Measurements from ENCODE around the gene UBR1. TPM values are rescaled to one million over a fixed set of nuclear protein-coding genes. Genes with fewer than 3 reads are reported as not detected.

Gene UBR1
- total RNA-seq, 4 donors from 2014 or later: 39.3 to 50.5 (median 40.8) TPM

- intact Hi-C loops (cut with DNase I): no loop called here
- no peak for TF ChIP-seq POLR2A (IDR thresholded peaks at IDR 0.05)
- TF ChIP-seq, protein P1, sequence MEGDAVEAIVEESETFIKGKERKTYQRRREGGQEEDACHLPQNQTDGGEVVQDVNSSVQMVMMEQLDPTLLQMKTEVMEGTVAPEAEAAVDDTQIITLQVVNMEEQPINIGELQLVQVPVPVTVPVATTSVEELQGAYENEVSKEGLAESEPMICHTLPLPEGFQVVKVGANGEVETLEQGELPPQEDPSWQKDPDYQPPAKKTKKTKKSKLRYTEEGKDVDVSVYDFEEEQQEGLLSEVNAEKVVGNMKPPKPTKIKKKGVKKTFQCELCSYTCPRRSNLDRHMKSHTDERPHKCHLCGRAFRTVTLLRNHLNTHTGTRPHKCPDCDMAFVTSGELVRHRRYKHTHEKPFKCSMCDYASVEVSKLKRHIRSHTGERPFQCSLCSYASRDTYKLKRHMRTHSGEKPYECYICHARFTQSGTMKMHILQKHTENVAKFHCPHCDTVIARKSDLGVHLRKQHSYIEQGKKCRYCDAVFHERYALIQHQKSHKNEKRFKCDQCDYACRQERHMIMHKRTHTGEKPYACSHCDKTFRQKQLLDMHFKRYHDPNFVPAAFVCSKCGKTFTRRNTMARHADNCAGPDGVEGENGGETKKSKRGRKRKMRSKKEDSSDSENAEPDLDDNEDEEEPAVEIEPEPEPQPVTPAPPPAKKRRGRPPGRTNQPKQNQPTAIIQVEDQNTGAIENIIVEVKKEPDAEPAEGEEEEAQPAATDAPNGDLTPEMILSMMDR (IDR thresholded peaks at IDR 0.05): no peak
- WGBS, 2 donors: 93 to 94% methylated on average over 6 of the region's 6 CpGs
- Histone ChIP-seq H3K4me3 (replicated peaks in 1 of 3) (no peak overlapping the region), H3K4me1 (peaks cover 0 to 6% of the 10 kb centered on the region in 2 donors), H3K36me3 (no peaks in the 10 kb centered on the region), H3K27ac (no peak overlapping the region), H3K9me3 (no peaks in the 10 kb centered on the region), H3K27me3 (no peaks in the 10 kb centered on the region)
- DNase-seq: no peak
Measured at GRCh38 chr15:43126356-43126755, 20.5 kb upstream of the UBR1 start.

GRCh38 chr15:43125100-43125661 is 19.3 kb upstream of the UBR1 start:
- no peak for TF ChIP-seq POLR2A (IDR thresholded peaks at IDR 0.05)
- TF ChIP-seq, protein P1 (IDR thresholded peaks at IDR 0.05): no peak
- intact Hi-C loops (cut with DNase I): no loop called here
- H3K27me3 ChIP-seq: no peaks in the 10 kb centered on the region
- no peaks in the 10 kb centered on the region for H3K36me3 ChIP-seq
- H3K9me3 ChIP-seq: no peaks in the 10 kb centered on the region
- no peak for DNase-seq
- H3K4me3 ChIP-seq (replicated peaks in 1 of 3): no peak overlapping the region
- peaks cover 0 to 6% of the 10 kb centered on the region in 2 donors for H3K4me1 ChIP-seq
- H3K27ac ChIP-seq: no peak overlapping the region
- 71 to 82% methylated on average over 3 of the region's 3 CpGs for WGBS, 2 donors

DNA sequence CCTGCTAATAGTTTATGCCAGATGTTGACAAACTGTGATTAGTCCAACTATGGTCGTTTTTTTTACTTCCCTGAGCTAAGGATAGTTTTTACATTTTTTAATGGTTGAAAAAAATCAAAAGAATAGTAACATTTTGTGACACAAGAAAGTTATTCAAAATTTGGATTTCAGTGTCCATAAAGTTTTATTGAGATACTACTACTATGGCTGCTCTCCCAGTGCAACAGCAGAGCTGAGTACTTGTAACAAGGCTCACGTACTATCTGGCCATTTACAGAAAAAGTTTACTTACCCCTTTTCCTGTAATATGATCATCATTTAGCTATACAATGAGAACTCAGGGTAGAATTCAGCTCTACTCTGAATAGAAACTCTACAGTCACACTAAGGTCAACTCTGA is 16.0 kb upstream of the UBR1 start:
- H3K27ac ChIP-seq: no peak overlapping the region

GRCh38 chr15:43118829-43119228 is 13.0 kb upstream of the UBR1 start:
- DNase-seq: no peak
- WGBS, 2 donors: 89 to 95% methylated on average over 2 of the region's 2 CpGs
- Histone ChIP-seq H3K36me3 (no peaks in the 10 kb centered on the region), H3K27me3 (no peaks in the 10 kb centered on the region), H3K9me3 (no peaks in the 10 kb centered on the region), H3K27ac (no peak overlapping the region), H3K4me3 (replicated peaks in 1 of 3) (no peak overlapping the region), H3K4me1 (peaks cover 0 to 6% of the 10 kb centered on the region in 2 donors)
- intact Hi-C loops (cut with DNase I): no loop called here
- TF ChIP-seq, protein P1 (IDR thresholded peaks at IDR 0.05): no peak
- no peak for TF ChIP-seq POLR2A (IDR thresholded peaks at IDR 0.05)

More for the DNA sequence above, 16.0 kb upstream of the UBR1 start:
- Histone ChIP-seq H3K4me1 (peaks cover 0 to 6% of the 10 kb centered on the region in 2 donors), H3K4me3 (replicated peaks in 1 of 3) (no peak overlapping the region), H3K9me3 (no peaks in the 10 kb centered on the region), H3K36me3 (no peaks in the 10 kb centered on the region), H3K27me3 (no peaks in the 10 kb centered on the region)
- DNase-seq: no peak
- WGBS, 2 donors: 63 to 81% methylated on average over 2 of the region's 2 CpGs
- no peak for TF ChIP-seq POLR2A (IDR thresholded peaks at IDR 0.05)
- TF ChIP-seq, protein P1 (IDR thresholded peaks at IDR 0.05): no peak
- intact Hi-C loops (cut with DNase I): no loop called here

GRCh38 chr15:43118286-43118685 is 12.4 kb upstream of the UBR1 start:
- 49 to 55% methylated on average over 1 of the region's 1 CpG for WGBS, 2 donors
- no peak for DNase-seq
- peaks cover 0 to 6% of the 10 kb centered on the region in 2 donors for H3K4me1 ChIP-seq
- H3K27me3 ChIP-seq: no peaks in the 10 kb centered on the region
- intact Hi-C loops (cut with DNase I): no loop called here
- no peak overlapping the region for H3K4me3 ChIP-seq (replicated peaks in 1 of 3)
- no peaks in the 10 kb centered on the region for H3K9me3 ChIP-seq
- H3K27ac ChIP-seq: no peak overlapping the region
- TF ChIP-seq, protein P1 (IDR thresholded peaks at IDR 0.05): no peak
- no peaks in the 10 kb centered on the region for H3K36me3 ChIP-seq
